ENCODE data around the gene RAB6D.
"Not testable (repeated sequence)": the region's sequence is repeated elsewhere in the genome, so short reads cannot be mapped to it uniquely, and the experiment has no call there.

The RAB6D gene

DNA sequence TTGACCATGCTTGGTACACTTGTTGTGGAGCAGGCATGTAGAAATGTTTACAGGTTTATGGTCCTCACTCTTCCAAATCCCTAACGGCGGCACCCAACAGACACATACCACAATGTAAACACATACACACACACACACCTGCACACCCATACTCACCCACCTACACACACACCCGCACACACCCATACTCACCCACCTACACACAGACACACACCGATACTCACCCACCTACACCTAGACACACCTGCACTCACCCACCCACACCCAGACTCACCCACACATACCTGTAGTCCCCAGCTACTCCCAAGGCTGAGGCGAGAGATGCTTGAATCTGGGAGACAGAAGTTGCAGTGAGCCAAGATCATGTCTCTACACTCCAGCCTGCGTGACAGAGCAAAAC, 1.5 kb upstream of the RAB6D start:
- H3K4me3 ChIP-seq (ENCODE audit: low read length), result no peak overlapping the region
- H3K4me1 ChIP-seq (ENCODE audit: control insufficient read depth, insufficient read depth, low read length), result no peaks in the 10 kb centered on the region
- H3K9me3 ChIP-seq (ENCODE audit: control insufficient read depth, low read length), result no peaks in the 10 kb centered on the region
- H3K27me3 ChIP-seq (replicated peaks; ENCODE audit: control insufficient read depth, insufficient read depth, low read length), result peaks cover 9% of the 10 kb centered on the region
- H3K9ac ChIP-seq (ENCODE audit: low read length), result no peak overlapping the region
- DNase-seq (ENCODE audit: low read depth), result no peak
- no peaks in the 10 kb centered on the region for H3K36me3 ChIP-seq (ENCODE audit: control insufficient read depth, insufficient read depth, low read length, severe bottlenecking)

DNA sequence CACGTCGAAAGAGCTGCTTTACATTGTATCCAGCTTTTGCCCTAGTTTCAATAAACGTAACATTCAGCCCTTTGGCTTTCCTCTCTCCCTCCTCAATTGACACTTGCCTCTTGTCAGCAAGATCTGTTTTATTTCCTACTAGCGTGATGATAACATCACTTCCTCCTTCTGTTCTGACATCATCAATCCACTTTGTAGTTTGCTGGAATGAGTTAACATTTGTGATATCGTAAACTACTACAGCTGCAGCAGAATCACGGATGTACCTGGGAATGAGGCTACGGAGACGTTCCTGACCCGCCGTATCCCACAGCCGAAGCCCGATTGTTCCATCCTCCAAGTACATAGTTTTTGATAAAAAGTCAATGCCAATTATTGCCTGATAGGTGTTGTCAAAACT, 755 bp downstream of the RAB6D start:
- not testable (repeated sequence) for H3K9me3 ChIP-seq (ENCODE audit: control insufficient read depth, low read length); H3K4me1 ChIP-seq (ENCODE audit: control insufficient read depth, insufficient read depth, low read length); H3K9ac ChIP-seq (ENCODE audit: low read length); H3K36me3 ChIP-seq (ENCODE audit: control insufficient read depth, insufficient read depth, low read length, severe bottlenecking); H3K4me3 ChIP-seq (ENCODE audit: low read length); H3K27me3 ChIP-seq (replicated peaks; ENCODE audit: control insufficient read depth, insufficient read depth, low read length); DNase-seq (ENCODE audit: low read depth)

DNA sequence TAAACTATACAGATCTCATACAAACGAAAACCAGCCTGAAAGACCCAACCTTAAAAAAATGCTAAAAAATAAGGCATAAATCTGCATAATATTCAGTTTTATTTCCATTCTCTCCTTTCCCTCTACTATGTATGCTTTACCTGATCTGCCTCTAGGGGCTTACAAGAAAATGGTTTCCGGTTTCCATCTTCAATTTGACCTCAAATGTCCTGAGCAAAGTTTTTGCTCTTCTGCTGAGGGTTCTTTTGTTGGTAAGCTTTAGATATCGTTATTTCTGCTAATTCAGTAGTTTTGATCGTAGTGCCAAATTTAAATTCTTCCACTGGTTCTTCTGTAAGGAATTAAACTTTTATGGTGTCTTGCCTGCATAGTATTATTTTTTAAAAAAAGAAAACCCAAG, 2.2 kb downstream of the RAB6D start:
- H3K27me3 ChIP-seq (replicated peaks; ENCODE audit: control insufficient read depth, insufficient read depth, low read length); H3K4me3 ChIP-seq (ENCODE audit: low read length); H3K9ac ChIP-seq (ENCODE audit: low read length); H3K9me3 ChIP-seq (ENCODE audit: control insufficient read depth, low read length); H3K4me1 ChIP-seq (ENCODE audit: control insufficient read depth, insufficient read depth, low read length); H3K36me3 ChIP-seq (ENCODE audit: control insufficient read depth, insufficient read depth, low read length, severe bottlenecking); DNase-seq (ENCODE audit: low read depth): not testable (repeated sequence)

DNA sequence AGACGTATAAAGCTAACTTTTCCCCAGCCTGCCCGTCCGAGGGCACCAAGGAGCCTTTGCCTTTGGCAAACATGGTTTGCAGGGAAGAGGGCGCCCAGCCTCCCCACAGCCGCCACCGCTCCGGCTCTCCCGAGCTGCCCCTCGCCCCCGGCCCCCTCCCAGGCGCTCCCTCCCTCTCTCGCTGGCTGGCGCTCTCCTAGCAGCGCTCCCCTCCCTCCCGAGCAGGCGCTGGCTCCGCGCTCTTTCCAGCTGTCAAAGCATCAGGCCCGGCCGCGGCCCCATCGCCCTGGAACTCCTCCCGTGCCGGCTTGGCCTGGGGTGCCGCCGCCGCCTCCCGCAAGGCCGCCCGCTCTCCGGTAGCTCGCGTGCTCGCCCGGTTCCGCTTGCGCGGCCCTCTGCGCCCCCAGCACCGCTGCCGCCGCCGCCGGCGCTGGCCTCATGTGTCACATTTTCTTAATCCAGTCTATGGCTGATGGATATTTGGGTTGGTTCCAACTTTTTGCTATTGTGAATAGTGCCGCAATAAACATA, 10.7 kb downstream of the RAB6D start:
- not testable (repeated sequence) for H3K4me1 ChIP-seq (ENCODE audit: control insufficient read depth, insufficient read depth, low read length); H3K27me3 ChIP-seq (replicated peaks; ENCODE audit: control insufficient read depth, insufficient read depth, low read length); H3K9me3 ChIP-seq (ENCODE audit: control insufficient read depth, low read length); H3K4me3 ChIP-seq (ENCODE audit: low read length); H3K9ac ChIP-seq (ENCODE audit: low read length); DNase-seq (ENCODE audit: low read depth); H3K36me3 ChIP-seq (ENCODE audit: control insufficient read depth, insufficient read depth, low read length, severe bottlenecking)

DNA sequence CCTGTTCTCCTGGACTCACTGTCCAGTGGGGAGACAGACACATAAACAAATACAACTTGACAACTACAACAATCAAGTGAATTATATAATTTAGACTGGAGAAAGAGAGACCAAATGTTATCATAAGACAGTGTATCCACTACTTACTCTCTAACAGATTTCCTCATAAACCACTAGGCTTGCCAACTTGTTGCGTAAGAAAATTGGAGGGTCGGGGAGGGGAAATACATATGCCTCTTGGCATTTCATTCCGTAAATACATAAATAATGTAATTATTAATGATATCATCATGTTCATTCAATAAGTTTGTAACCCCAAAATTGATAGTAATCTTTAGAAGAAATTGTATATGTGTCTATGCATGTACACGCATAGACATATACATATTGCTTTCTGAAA, 14.9 kb downstream of the RAB6D start:
- no peaks in the 10 kb centered on the region for H3K9me3 ChIP-seq (ENCODE audit: control insufficient read depth, low read length)
- no peaks in the 10 kb centered on the region for H3K27me3 ChIP-seq (replicated peaks; ENCODE audit: control insufficient read depth, insufficient read depth, low read length)
- no peak for DNase-seq (ENCODE audit: low read depth)
- no peaks in the 10 kb centered on the region for H3K4me1 ChIP-seq (ENCODE audit: control insufficient read depth, insufficient read depth, low read length)
- no peak overlapping the region for H3K9ac ChIP-seq (ENCODE audit: low read length)
- no peak overlapping the region for H3K4me3 ChIP-seq (ENCODE audit: low read length)
- H3K36me3 ChIP-seq (ENCODE audit: control insufficient read depth, insufficient read depth, low read length, severe bottlenecking), result no peaks in the 10 kb centered on the region

DNA sequence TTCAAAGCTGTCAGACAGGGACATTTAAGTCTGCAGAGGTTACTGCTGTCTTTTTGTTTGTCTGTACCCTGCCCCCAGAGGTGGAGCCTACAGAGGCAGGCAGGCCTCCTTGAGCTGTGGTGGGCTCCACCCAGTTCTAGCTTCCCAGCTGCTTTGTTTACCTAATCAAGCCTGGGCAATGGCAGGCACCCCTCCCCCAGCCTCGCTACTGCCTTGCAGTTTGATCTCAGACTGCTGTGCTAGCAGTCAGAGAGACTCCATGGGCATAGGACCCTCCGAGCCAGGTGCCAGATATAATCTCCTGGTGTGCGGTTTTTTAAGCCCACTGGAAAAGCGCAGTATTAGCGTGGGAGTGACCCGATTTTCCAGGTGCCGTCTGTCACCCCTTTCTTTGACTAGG, 16.9 kb downstream of the RAB6D start:
- not testable (repeated sequence) for H3K4me1 ChIP-seq (ENCODE audit: control insufficient read depth, insufficient read depth, low read length); H3K36me3 ChIP-seq (ENCODE audit: control insufficient read depth, insufficient read depth, low read length, severe bottlenecking); H3K4me3 ChIP-seq (ENCODE audit: low read length); H3K9ac ChIP-seq (ENCODE audit: low read length); H3K27me3 ChIP-seq (replicated peaks; ENCODE audit: control insufficient read depth, insufficient read depth, low read length); H3K9me3 ChIP-seq (ENCODE audit: control insufficient read depth, low read length); DNase-seq (ENCODE audit: low read depth)

DNA sequence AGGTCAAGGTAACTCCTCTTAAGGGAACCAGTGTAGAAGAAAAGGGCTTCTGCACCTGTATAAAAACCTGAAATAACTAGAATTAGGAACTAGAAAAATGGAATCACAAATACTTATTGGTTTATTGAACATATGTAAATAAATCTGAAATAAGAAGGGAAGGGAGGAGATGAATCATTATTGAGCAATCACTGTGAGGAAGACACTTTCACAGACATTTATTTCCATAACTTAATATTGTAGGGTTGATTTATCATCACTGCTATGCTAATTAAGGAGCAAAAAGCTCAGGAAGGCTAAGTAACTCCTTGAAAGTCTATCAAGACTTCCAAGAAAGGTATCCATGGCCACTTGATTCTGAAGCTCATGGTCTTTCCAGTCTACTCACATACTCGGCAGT, 24.7 kb downstream of the RAB6D start:
- not testable (repeated sequence) for H3K9me3 ChIP-seq (ENCODE audit: control insufficient read depth, low read length); H3K36me3 ChIP-seq (ENCODE audit: control insufficient read depth, insufficient read depth, low read length, severe bottlenecking); H3K9ac ChIP-seq (ENCODE audit: low read length); DNase-seq (ENCODE audit: low read depth); H3K4me3 ChIP-seq (ENCODE audit: low read length); H3K4me1 ChIP-seq (ENCODE audit: control insufficient read depth, insufficient read depth, low read length); H3K27me3 ChIP-seq (replicated peaks; ENCODE audit: control insufficient read depth, insufficient read depth, low read length)

DNA sequence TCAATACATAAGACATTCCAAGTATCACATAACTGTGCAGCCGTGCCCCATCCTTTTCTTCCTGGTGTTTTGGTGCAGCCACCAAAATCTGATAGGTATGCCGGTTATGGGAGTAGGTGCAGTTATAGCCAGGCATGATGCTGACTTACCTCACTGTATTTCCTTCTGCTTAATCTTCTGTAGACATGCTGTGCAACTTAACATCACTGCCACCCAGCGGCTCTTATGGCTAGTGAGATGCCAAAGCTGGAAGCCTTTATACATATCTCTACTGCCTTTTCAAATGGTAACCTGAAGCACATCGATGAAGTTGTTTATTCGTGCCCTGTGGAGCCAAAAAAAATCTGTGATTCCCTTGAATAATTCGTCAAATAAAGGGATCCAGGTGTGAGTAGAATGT, 28.6 kb downstream of the RAB6D start:
- H3K4me3 ChIP-seq (ENCODE audit: low read length); H3K9me3 ChIP-seq (ENCODE audit: control insufficient read depth, low read length); H3K9ac ChIP-seq (ENCODE audit: low read length); H3K27me3 ChIP-seq (replicated peaks; ENCODE audit: control insufficient read depth, insufficient read depth, low read length); H3K4me1 ChIP-seq (ENCODE audit: control insufficient read depth, insufficient read depth, low read length); H3K36me3 ChIP-seq (ENCODE audit: control insufficient read depth, insufficient read depth, low read length, severe bottlenecking): not testable (repeated sequence)
- DNase-seq (ENCODE audit: low read depth), result peak; percentile 53

DNA sequence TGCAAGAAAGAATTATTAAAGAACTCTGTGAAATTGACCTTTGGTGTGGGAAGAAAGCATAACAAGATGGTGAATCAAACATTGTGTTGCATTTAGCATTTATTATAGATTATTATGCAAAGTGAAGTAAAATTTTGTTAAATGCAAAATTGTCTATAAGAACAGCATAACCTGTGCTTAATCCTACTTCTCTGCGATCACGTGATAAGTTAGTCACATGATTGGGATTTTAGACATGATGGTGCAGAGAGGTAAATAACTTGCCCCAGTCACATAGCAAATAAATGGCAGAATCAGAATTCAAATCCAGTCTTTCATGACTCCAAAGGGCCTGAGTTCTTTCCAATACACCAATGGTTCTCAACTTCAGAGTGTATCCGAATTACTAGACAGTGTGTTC, 31.3 kb downstream of the RAB6D start:
- not testable (repeated sequence) for DNase-seq (ENCODE audit: low read depth); H3K36me3 ChIP-seq (ENCODE audit: control insufficient read depth, insufficient read depth, low read length, severe bottlenecking); H3K9ac ChIP-seq (ENCODE audit: low read length); H3K27me3 ChIP-seq (replicated peaks; ENCODE audit: control insufficient read depth, insufficient read depth, low read length); H3K9me3 ChIP-seq (ENCODE audit: control insufficient read depth, low read length); H3K4me1 ChIP-seq (ENCODE audit: control insufficient read depth, insufficient read depth, low read length); H3K4me3 ChIP-seq (ENCODE audit: low read length)

DNA sequence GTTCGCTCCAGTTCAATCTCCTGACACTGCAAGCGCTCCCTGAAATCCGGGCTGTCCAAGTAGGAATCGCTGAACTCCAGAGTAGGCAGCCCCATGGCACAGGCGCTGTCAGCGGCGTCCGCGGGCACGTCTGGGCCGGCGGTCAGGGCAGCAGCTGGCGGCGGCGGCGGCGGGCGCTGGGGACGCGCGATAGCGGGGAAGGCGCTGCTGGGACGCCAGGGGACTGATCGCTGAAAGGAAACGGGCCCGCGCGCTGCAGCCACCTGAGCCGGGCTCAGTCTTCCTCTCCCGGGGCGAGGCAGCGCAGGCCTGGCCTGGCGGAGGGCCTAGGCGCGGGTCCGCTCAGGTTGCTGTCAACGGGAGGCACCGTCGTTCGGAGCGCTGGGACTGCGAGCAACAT, 33.0 kb downstream of the RAB6D start:
- not testable (repeated sequence) for H3K27me3 ChIP-seq (replicated peaks; ENCODE audit: control insufficient read depth, insufficient read depth, low read length); H3K36me3 ChIP-seq (ENCODE audit: control insufficient read depth, insufficient read depth, low read length, severe bottlenecking); DNase-seq (ENCODE audit: low read depth); H3K9me3 ChIP-seq (ENCODE audit: control insufficient read depth, low read length); H3K4me3 ChIP-seq (ENCODE audit: low read length); H3K9ac ChIP-seq (ENCODE audit: low read length); H3K4me1 ChIP-seq (ENCODE audit: control insufficient read depth, insufficient read depth, low read length)

DNA sequence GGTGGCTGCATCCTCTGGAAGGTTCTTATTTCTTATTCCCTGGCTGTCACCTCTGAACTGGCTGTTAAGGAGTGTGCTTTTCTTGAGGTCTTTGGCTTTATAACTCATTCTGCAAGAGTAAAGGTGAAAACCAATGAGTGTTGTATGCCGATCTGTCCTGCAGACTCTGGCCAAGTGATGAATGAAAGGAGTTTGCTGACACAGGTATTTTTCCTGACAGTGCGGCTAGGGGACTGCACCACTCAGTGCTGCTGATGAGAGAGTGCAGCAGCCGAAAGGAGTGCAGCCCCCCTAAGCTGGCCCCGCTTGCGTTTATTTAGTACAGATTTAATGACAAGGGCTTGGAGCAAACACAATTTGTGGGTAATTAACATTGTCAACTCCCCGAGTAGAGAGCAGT, 41.8 kb downstream of the RAB6D start:
- peaks cover 2% of the 10 kb centered on the region for H3K27me3 ChIP-seq (replicated peaks; ENCODE audit: control insufficient read depth, insufficient read depth, low read length)
- H3K9me3 ChIP-seq (ENCODE audit: control insufficient read depth, low read length), result no peaks in the 10 kb centered on the region
- no peaks in the 10 kb centered on the region for H3K36me3 ChIP-seq (ENCODE audit: control insufficient read depth, insufficient read depth, low read length, severe bottlenecking)

DNA sequence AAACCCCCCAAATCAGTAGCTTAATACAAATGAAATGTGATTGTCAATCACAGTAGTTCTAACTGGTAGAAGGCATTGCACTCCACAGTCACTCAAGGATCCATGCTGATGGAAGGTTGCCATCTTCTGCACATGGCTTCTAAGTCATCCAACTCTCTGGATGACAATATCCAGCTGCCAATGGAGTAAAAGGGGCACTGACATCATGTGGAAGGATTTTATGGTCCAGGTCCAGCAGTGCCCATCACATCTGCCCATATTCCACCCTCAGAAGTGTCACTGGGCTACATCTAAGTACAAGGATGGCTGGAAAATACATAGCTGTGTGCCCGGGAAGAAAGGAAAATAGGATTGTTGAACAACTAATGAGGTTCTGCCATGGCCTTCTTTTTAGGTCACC, 42.6 kb downstream of the RAB6D start:
- not testable (repeated sequence) for H3K4me1 ChIP-seq (ENCODE audit: control insufficient read depth, insufficient read depth, low read length); H3K36me3 ChIP-seq (ENCODE audit: control insufficient read depth, insufficient read depth, low read length, severe bottlenecking); H3K4me3 ChIP-seq (ENCODE audit: low read length); H3K9ac ChIP-seq (ENCODE audit: low read length); H3K27me3 ChIP-seq (replicated peaks; ENCODE audit: control insufficient read depth, insufficient read depth, low read length); H3K9me3 ChIP-seq (ENCODE audit: control insufficient read depth, low read length); DNase-seq (ENCODE audit: low read depth)

More for the DNA sequence above, 41.8 kb downstream of the RAB6D start:
- H3K9ac ChIP-seq (ENCODE audit: low read length), result no peak overlapping the region
- H3K4me1 ChIP-seq (ENCODE audit: control insufficient read depth, insufficient read depth, low read length), result no peaks in the 10 kb centered on the region
- no peak for DNase-seq (ENCODE audit: low read depth)
- no peak overlapping the region for H3K4me3 ChIP-seq (ENCODE audit: low read length)

All from adipocyte (in vitro differentiated cells).